HL-60/S4 treated with retinoic acid at 250 ng/mL for 4 days and 3 days (cell line): ENCODE measurements around the gene OGFR.

Experiments
- in situ Hi-C: fragments of 300-500 bp; cut with MboI; formaldehyde crosslinking; loops from 2 replicates; pipeline ENCODE4 v1.7.0; 2022; ENCODE audit warnings: low sequenced_read_pairs

OGFR gene

GRCh38 chr20:62797671-62798532, 6.7 kb upstream of the OGFR start:
- in situ Hi-C loops, result loop anchor here (25.0 kb wide), 1 partner anchor 311 kb away; the partner anchor contains the start of gene GATA5

GRCh38 chr20:62799036-62799435, 5.6 kb upstream of the OGFR start:
- in situ Hi-C loops, result loop anchor here (25.0 kb wide), 1 partner anchor 312 kb away; the partner anchor contains the start of gene GATA5

GRCh38 chr20:62799459-62799858, 5.2 kb upstream of the OGFR start:
- in situ Hi-C loops, result loop anchor here (25.0 kb wide), 1 partner anchor 312 kb away; the partner anchor contains the start of gene GATA5

GRCh38 chr20:62799873-62800272, 4.8 kb upstream of the OGFR start:
- in situ Hi-C loops, result loop anchor here (25.0 kb wide), 1 partner anchor 313 kb away; the partner anchor contains the start of gene GATA5

- in situ Hi-C loops, result no loop called here
These were observed 4.0 kb upstream of the OGFR start for GRCh38 chr20:62800314-62801259.

GRCh38 chr20:62801284-62802010, 3.2 kb upstream of the OGFR start:
- in situ Hi-C loops, result no loop called here

- in situ Hi-C loops, result no loop called here
These were observed 2.5 kb upstream of the OGFR start for GRCh38 chr20:62802026-62802712.

- in situ Hi-C loops, result no loop called here
These were observed 511 bp upstream of the OGFR start for GRCh38 chr20:62804021-62804626.

GRCh38 chr20:62805155-62805710, 598 bp downstream of the OGFR start:
- in situ Hi-C loops, result no loop called here

GRCh38 chr20:62805711-62806382, 1.2 kb downstream of the OGFR start:
- in situ Hi-C loops, result no loop called here

- in situ Hi-C loops, result no loop called here
These were observed 1.9 kb downstream of the OGFR start for GRCh38 chr20:62806383-62807050.

GRCh38 chr20:62807444-62808210, 3.0 kb downstream of the OGFR start:
- in situ Hi-C loops, result no loop called here

- in situ Hi-C loops, result no loop called here
These were observed 3.7 kb downstream of the OGFR start for GRCh38 chr20:62808211-62808865.

GRCh38 chr20:62809530-62810428, 5.1 kb downstream of the OGFR start:
- in situ Hi-C loops, result no loop called here

GRCh38 chr20:62811320-62811719, 6.7 kb downstream of the OGFR start:
- in situ Hi-C loops, result no loop called here

- in situ Hi-C loops, result no loop called here
These were observed 7.1 kb downstream of the OGFR start for GRCh38 chr20:62811720-62812119.
